NCI-H82 treated with DMSO at 0.1 percent for 48 hours (cell line): ENCODE results near the gene NLGN4X.
"Not testable (repeated sequence)": the region's sequence is repeated elsewhere in the genome, so short reads cannot be mapped to it uniquely, and the experiment has no call there.

ENCODE experiments used
- DNase-seq: peaks from one replicate; lab custom pipeline; 2025; ENCODE audit not compliant: unreplicated experiment; lab: John Stamatoyannopoulos, UW

Gene NLGN4X

DNA sequence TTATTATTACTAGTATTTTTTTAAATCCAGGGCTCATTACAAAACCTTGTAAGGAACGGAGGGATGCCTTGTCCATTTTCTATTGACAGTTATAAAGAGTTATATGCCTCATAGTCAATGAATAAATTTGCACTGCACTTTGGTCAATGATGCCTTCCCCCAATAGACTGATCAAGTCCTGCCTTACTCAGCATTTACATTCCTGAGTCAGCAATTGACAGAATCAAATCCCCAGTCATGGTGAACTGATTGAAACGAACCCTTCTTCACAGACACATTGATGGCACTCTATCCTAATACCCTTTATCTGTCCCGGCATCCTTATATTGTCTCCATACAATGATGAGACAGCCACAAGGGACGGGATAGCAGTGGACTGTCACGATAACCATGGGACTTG lies 213.2 kb downstream of the NLGN4X start:
- DNase-seq, result no peak

DNA sequence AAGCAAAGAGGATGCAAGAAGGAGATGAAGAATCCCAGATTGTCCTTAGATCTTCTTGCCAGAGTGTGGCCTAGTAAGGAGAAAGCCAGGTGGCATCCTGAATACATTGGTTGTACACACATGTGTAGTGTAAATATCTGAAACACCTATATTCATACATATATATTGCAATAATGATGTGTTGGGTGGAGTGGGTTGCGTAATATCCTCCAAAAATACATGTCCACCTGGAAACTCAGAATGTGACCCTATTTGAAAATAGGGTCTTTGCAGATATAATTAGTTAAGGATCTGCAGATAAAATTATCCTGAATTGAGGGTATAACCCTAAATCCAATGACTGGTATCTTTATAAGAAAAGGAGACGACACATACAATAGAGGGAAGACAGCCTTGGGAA lies 216.3 kb downstream of the NLGN4X start:
- DNase-seq, result no peak

DNA sequence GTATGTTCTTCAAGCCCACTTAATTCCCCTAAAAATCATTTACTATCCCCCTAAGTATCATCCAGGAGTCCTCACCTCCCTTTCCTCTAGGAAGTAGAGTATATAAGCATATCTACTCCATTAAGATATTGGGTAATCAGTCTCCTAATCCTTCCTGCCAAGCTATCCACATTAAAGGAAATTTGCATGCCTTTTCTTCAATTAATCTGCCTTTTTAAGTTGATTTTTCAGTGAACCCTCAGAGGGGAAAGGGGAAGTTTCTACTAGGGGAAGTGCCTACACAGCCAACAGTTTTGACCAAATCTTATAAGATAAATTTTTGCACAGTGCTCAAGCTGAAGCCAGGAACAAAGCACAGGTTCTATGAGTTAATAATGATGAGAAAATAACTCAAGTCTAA lies 222.8 kb downstream of the NLGN4X start:
- no peak for DNase-seq

DNA sequence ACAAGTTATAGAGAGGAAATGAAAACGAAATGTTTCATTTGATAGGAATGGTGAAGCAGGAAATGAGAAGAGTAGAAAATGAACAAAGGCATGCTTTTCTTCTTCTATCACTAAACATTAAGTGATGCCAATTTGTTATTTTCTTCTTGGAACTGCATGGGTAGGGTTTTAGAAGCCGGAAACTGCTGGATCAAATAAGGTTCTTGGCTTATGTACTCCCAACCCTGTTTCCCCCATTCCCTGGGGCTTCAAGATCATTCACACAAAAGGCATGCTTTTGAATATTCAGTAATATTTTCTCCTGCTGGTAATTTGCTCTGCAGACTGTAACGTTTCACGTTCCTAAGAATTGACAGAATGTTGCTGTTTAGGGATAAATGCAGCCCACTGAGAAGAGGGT lies 224.1 kb downstream of the NLGN4X start:
- DNase-seq, result no peak

DNA sequence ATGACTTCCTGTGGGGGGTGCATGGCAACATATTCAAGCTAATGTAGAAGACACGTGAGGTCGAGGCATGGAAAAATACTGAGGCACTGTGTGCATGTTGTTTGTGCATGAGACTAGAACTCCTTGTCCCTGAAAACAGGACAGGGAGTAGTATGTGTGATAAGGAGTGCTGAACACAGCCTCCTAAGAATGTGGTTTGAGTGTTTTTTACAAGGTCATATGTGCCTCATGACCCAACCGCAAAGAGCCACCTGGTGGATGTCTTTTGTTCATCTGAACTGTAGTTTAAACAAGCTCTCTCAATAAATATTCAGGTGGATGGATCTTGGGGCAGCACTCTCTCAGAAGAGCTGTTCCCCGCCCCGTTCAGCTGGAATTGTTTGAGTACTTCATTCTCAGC lies 226.6 kb downstream of the NLGN4X start:
- DNase-seq, result no peak

DNA sequence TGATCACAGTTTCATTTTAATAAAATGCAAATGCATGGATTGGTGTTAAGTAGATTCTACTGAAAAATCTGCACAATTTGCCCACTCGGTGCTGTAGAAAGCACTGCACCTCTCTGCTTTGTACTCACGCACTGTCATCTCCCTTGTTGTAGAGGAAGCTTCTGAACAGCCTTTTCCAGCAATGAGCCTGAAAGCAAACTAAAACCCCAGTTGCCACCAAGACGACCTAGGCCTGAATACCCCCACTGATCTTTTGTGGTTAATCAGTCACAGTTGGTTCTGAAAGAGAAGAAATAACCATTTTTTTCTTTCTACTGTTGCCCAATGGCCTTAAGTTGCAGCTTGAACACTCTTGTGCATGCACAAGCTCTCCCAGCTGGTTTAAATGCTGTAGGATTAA lies 229.8 kb downstream of the NLGN4X start:
- no peak for DNase-seq

DNA sequence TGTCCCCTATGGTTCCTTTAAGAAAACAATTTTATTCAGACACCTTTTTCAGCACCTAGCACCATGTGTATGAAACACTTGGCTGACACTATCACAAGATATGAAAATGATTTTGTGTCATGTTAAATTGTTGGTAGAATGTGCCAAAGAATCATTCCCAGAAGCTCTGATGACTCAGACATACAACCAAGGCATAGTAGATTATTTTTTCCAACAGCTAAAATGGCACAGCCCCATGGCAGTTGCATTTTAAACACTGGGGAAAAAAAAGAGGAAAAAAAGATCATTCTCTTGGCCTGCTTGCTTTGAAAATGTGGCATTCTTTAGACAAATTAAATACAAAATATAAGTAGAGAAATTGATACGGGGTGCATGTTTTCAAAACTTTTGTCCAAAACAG lies 230.2 kb downstream of the NLGN4X start:
- no peak for DNase-seq

DNA sequence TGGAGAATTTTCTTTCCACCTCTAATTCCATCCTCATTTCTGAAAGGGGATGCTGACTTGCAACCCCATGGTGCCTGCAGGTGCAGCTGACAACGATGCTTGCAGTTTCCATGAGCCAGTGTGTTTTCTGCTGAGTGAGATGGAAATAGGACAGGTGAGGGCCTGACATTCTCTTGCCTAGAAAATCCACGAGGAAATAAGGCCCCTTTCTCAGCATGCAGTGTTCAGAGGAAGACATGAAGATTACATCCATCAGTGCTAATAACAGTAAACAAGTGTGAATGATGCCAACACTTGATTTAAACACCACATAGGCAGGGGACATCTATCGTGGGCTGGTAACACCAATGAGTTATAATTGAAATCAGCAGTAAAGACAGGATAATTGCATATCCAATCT lies 237.3 kb downstream of the NLGN4X start:
- DNase-seq, result no peak

DNA sequence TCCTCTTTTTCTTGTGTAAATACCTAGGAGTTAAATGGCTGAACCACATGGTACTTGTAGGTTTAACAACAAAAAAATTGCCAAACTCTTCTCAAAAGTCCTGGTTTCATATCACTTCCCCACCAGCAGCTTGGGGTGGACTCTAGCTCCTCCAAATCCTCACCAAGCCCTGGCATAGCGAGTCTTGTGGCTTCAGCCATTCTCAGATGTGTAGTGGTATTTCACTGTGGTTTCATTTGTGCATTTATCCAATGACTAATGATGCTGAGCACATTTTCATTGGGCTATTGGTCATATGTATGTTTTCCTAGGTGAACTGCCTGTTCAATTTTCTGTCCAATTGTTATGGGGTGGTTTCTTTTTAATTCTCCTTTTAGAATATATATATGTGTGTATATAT lies 249.3 kb downstream of the NLGN4X start:
- DNase-seq, result no peak

DNA sequence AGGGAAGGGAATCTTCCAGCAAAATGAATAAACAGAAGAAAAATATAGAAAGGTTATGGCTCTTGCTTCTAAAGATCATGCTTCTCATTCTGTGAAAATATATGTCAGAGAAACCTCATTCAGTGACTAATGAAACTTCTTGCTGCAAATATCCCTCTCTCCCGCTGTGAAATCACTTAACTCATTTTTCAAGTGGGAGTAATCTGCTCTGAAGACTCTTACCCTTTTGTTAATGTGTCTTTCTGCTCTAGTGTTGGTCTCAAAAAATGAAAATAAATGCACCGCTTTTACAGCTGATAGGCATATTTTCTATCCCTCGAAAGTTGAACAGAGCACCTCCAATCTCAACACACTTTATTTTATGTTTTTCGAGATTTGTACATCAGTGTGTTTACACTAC lies 252.3 kb downstream of the NLGN4X start:
- no peak for DNase-seq

DNA sequence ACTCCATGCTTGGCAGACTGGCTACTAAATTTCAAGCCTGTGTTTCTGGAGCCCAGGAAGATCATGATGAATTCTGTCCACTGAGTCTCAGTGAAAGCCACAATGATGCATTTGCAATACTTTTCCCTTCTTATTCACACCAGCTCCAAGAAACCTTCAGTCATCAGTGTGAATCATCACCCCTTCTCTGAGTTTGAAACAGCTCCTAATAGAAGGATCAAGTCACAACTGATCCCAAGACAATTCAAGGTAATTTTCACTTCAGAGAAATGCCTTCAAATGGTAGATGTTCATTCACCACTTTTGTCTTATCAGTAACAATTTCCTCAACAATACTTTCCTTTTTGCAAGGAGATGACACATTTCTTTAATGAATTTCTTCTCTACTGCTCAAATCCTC lies 257.4 kb downstream of the NLGN4X start:
- no peak for DNase-seq

DNA sequence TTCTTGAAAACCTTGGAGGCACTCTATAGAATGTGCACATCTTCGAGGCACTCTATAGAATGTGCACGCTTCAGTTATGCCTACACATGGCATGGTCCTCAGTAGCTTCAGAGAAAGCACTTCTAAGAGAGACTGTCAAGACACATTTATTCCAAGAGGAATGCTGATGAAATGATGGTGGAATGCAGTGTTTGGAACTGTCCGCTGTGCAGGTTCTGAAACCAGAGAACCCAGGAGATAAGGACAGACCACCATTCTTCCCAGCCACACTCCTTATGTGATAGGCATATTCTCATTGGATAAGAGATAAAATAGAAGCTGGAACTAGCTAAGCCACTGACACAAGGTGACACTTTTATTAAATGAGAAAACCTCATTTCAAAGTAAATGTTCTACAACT lies 263.3 kb downstream of the NLGN4X start:
- DNase-seq, result no peak

DNA sequence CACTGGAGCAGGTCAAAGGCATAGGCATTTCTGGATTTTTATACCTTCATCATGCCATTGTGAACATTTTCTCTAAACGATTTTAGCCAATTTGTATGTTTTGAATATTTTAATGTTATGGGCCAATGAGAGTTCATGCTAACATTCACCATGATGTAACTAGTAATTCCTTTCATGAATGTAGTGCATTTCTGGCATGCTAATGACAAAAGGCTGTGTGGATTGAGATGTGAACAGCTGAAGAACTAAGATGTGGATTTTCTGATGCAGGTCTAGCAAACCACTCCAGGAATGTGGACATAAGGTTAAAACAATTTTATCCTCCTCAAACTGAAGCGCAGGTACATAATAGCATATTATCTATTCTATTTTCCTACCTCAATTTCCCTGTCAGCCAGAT lies 269.4 kb downstream of the NLGN4X start:
- no peak for DNase-seq

DNA sequence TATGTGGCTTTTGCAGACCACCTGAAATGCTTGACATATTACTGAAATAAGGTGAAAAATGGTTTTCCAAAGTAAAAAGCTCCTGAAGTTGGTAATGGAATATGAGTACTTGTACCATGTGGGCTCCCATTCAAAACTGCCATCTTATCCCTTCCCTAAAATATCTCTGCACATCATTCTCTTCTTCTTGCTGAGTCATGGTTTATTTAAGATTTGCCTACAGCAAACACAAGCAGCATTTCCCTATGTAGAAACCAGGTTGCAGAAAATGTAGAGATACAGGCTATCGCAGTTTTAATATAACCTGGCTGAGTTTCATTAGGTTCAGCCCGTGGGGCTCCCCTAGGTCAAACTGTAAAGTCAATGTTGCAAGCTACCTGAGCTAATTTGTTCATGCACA lies 270.1 kb downstream of the NLGN4X start:
- no peak for DNase-seq

DNA sequence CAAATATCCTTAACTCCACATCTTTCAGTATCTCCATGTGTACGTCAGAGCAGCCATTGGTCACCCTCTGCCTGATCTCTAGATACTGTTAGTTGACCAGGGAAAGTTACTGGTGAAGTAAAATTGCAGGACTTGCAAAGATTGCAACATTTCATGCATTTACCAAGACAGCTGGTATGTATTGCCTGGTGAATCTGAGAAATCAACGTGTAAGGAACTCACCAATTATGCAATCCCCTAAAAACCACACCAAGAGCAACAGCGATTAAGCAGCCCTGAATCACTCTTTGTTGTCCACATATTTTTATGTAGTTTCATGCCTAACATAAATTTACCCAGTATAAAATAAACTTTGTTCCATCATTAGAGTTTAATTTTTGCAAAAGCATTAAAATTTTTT lies 271.2 kb downstream of the NLGN4X start:
- no peak for DNase-seq

DNA sequence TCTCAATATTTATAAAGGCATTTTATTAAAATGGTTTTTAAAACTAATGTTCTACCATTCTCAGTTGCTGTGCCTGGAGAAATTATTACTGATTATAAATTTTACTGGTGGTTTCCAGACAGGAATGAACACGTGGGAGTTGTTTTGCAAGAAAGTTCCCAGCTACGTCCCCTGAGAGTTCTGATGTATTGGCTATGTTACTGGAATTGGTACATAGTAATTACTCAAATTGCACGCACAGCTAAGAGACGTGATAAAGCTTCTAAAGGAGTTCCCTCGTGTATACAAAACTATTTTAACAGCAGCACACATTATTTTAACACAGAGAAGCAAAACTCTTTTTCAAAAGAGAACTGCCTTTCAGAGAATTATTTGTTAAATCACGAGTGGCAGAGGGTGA lies 292.2 kb downstream of the NLGN4X start:
- no peak for DNase-seq

DNA sequence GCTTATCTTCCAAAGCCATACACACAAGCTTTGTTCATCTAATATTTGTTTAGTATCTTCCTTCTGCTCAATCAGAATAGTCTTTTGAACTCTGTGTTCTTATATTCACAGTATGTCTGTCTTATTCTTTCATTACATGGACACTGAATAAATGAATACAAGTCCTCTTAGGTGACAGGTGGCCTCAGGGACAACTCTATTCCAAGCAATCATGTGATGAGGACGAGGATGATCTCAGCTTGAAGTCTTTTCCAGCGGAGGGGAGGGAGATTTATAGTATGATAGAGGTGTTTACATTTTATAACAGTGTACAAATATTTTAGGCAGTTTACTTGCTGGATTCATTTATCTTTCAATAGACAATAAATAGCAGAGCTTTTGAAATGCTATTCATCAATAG lies 300.4 kb downstream of the NLGN4X start:
- DNase-seq, result no peak

DNA sequence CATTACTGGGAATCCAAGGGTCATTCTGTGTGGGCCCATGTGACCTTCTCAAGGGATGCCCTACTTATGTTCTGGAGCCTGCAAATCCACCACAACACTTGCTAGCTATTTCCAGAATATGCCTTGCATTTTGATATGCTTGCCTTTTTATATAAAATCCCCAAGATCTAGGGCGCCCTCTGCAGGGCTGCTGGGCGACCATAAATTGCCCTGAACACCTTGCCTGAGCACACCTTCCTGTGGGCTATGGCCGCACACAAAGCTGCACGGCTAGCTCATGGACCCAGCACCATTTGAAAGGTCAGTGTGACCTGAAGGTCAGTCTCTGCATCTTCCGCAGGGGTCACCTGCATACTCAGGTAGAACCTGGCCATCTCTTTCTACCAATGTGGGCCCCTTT lies 311.7 kb downstream of the NLGN4X start:
- DNase-seq, result no peak

DNA sequence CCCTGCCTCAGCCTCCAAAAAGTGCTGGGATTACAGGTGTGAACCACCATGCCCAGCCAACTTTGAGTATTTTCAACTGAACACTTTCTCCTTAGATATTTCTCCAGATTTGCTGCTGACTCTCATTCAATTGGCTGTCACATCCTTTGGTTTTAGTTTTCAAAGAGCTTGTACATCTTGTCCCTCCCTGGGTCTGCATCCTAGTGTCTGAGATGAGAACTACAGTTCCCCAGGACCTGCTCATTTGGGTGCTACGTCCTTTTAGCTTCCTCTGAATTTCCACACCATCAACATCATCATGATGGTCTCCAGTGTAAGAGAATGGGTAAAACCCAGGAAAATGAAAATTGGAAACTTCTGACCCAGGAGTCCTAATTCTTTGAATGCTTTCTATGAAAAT lies 312.9 kb downstream of the NLGN4X start:
- DNase-seq, result no peak

DNA sequence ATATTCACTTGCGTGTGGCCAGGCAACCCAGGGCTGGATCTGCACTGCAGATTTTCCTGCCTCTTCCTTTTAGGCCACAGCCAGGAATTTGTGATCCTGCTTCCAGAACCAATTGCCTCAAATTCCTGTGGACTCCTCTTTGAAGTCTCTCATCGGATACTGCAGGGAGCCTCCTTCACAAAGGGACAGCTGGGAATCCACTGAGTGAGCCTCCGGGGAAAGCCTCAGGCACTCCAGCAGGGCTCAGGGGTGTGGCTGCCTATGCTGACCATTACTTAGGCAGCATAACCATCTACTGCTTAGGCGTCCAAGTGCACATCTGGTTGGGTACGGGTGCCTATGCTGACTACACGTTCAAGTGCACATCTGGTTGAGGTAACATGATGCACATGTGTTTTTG lies 321.5 kb downstream of the NLGN4X start:
- DNase-seq, result no peak

DNA sequence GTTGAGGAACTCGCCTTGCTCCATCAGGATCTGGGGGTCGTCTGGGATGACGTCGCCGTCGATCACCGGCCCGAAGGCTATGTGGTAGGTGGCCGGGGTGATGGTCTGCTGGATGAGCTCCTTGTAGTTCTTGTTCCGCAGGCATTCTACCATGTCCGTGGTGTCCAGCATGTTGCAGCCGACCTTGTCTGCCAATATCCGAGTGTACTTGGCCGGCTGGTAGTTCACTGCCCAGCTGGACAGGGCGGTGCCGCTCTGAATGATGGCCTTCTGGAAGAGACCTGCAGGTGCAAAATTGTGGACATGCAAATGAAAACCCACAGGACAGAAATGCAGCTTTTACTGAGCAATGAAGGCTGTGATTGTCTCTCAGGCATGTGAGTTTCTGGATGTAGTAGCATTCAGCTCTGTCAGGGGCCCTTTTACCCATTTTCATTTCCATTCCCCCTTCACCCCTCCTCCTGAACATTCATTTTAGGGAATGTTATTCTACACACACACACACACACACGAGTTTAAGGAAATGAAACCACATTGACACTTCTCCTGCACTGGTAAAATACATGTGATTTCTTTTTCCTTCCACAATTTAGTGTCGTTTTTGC lies 325.0 kb downstream of the NLGN4X start:
- DNase-seq, result not testable (repeated sequence)

DNA sequence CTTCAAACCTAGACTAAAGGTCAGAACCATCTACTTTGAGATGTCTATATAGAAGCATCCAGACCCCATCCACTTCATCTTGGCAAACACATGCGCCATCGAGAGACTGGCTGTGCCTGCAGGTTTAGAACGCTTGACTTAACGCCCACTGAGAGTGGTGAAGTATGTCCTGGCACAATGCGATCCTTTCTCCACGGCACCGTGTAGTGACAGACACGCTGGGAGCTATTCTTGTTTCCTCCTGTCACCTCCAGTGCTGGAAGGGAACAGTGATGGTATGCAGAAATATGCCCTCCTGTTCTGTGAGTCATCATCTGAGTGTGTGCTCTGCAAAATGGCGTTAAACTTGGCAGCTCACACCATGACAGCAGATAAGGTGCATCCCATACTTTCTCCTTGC lies 330.2 kb downstream of the NLGN4X start:
- DNase-seq, result no peak

DNA sequence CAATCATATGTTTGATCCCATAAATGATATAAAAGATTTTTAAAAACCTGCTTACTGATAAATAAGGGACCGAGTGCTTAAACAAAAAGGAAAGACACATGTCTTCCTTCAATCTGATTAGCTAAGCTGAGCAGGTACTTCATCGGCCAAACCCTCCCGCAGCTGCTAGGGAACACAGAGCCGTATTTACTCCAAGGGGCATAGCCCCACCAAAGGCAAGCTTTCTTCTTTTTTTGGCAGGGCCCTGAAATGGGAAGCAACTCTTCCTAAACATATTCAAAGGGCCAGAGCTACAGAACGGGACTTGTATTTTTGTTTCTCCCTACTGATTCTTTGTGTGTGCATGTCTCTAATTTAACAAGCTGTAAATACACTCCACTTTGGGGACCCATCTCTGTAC lies 337.3 kb downstream of the NLGN4X start:
- no peak for DNase-seq
